ENCODE data around the gene KRT72.

- no peak for TF ChIP-seq YY1 (IDR thresholded peaks at IDR 0.05; ENCODE audit: low read depth)
- TF ChIP-seq MAX (IDR thresholded peaks at IDR 0.05): no peak
- TF ChIP-seq TAF1 (IDR thresholded peaks at IDR 0.05; ENCODE audit: low read depth): no peak
Observed at GRCh38 chr12:52616680-52617402, 15.6 kb upstream of the KRT72 start.
